ENCODE results near the gene ADAM10.
"Not testable (repeated sequence)": the region's sequence is repeated elsewhere in the genome, so short reads cannot be mapped to it uniquely, and the experiment has no call there.

ADAM10 gene

GRCh38 chr15:58671186-58671585 lies 78.3 kb downstream of the ADAM10 start:
- no peak for DNase-seq (ENCODE audit: low read depth)

- DNase-seq (ENCODE audit: low read depth), result no peak
Measured at GRCh38 chr15:58669108-58669507, 80.4 kb downstream of the ADAM10 start.

- DNase-seq (ENCODE audit: low read depth), result no peak
Measured at GRCh38 chr15:58666957-58667356, 82.5 kb downstream of the ADAM10 start.

GRCh38 chr15:58665672-58666071 lies 83.8 kb downstream of the ADAM10 start:
- no peak for DNase-seq (ENCODE audit: low read depth)

GRCh38 chr15:58650102-58650501 lies 99.4 kb downstream of the ADAM10 start:
- no peak for DNase-seq (ENCODE audit: low read depth)

- DNase-seq (ENCODE audit: low read depth), result no peak
Measured at GRCh38 chr15:58649175-58649574, 100.3 kb downstream of the ADAM10 start.

GRCh38 chr15:58643996-58644395 lies 105.5 kb downstream of the ADAM10 start:
- DNase-seq (ENCODE audit: low read depth), result no peak

- no peak for DNase-seq (ENCODE audit: low read depth)
Measured at GRCh38 chr15:58641660-58642059, 107.8 kb downstream of the ADAM10 start.

GRCh38 chr15:58639992-58640391 lies 109.5 kb downstream of the ADAM10 start:
- DNase-seq (ENCODE audit: low read depth), result no peak

- DNase-seq (ENCODE audit: low read depth), result no peak
Measured at GRCh38 chr15:58639002-58639756, 110.3 kb downstream of the ADAM10 start.

- DNase-seq (ENCODE audit: low read depth), result no peak
Measured at GRCh38 chr15:58632789-58633188, 116.7 kb downstream of the ADAM10 start.

- DNase-seq (ENCODE audit: low read depth), result no peak
Measured at GRCh38 chr15:58631319-58631718, 118.2 kb downstream of the ADAM10 start.

GRCh38 chr15:58629625-58630024 lies 119.9 kb downstream of the ADAM10 start:
- DNase-seq (ENCODE audit: low read depth), result no peak

GRCh38 chr15:58628206-58628947 lies 121.1 kb downstream of the ADAM10 start:
- DNase-seq (ENCODE audit: low read depth), result no peak

- DNase-seq (ENCODE audit: low read depth), result no peak
Measured at GRCh38 chr15:58627701-58628100, 121.8 kb downstream of the ADAM10 start.

GRCh38 chr15:58627046-58627445 lies 122.5 kb downstream of the ADAM10 start:
- DNase-seq (ENCODE audit: low read depth), result no peak

GRCh38 chr15:58626378-58626777 lies 123.1 kb downstream of the ADAM10 start:
- DNase-seq (ENCODE audit: low read depth), result no peak

- DNase-seq (ENCODE audit: low read depth), result no peak
Measured at GRCh38 chr15:58622877-58623276, 126.6 kb downstream of the ADAM10 start.

- not testable (repeated sequence) for DNase-seq (ENCODE audit: low read depth)
Measured at GRCh38 chr15:58620268-58620667, 129.2 kb downstream of the ADAM10 start.

GRCh38 chr15:58616171-58616570 lies 133.3 kb downstream of the ADAM10 start:
- no peak for DNase-seq (ENCODE audit: low read depth)

- DNase-seq (ENCODE audit: low read depth), result no peak
Measured at GRCh38 chr15:58611731-58612676, 137.5 kb downstream of the ADAM10 start.

GRCh38 chr15:58608711-58609110 lies 140.8 kb downstream of the ADAM10 start:
- DNase-seq (ENCODE audit: low read depth), result no peak
